HEK293T (cell line): ENCODE data around the gene XPR1.

Experiments
- ARNT ChIP-seq: fragments of 450-650 bp; IDR thresholded peaks from 2 replicates; pipeline ENCODE4 v1.6.1; 2017; ENCODE audit warnings: mild to moderate bottlenecking
- BHLHE40 ChIP-seq: fragments of 450-650 bp; IDR thresholded peaks from 2 replicates; pipeline ENCODE4 v1.6.1; 2016; ENCODE audit warnings: mild to moderate bottlenecking, moderate library complexity, borderline replicate concordance
- CTBP1 ChIP-seq: fragments of 450-650 bp; IDR thresholded peaks from 2 replicates; pipeline ENCODE4 v1.6.1; 2016; ENCODE audit warnings: borderline replicate concordance
- FOXA1 ChIP-seq: fragments of 450-650 bp; IDR thresholded peaks from 2 replicates; pipeline ENCODE4 v1.6.1; 2016; ENCODE audit warnings: mild to moderate bottlenecking
- FOXK2 ChIP-seq: fragments of 450-650 bp; IDR thresholded peaks from 2 replicates; pipeline ENCODE4 v1.6.1; 2016; ENCODE audit warnings: mild to moderate bottlenecking
- FOXM1 ChIP-seq: fragments of 450-650 bp; IDR thresholded peaks from 2 replicates; pipeline ENCODE4 v1.6.1; 2017; ENCODE audit warnings: mild to moderate bottlenecking, borderline replicate concordance
- HDGF ChIP-seq: fragments of 450-650 bp; IDR thresholded peaks from 2 replicates; pipeline ENCODE4 v1.6.1; 2017; ENCODE audit warnings: antibody characterized with exemption, borderline replicate concordance
- LEF1 ChIP-seq: fragments of 450-650 bp; IDR thresholded peaks from 2 replicates; pipeline ENCODE4 v1.6.1; 2017; ENCODE audit warnings: mild to moderate bottlenecking, borderline replicate concordance
- NFRKB ChIP-seq: fragments of 450-650 bp; IDR thresholded peaks from 2 replicates; pipeline ENCODE4 v1.6.1; 2016; ENCODE audit warnings: mild to moderate bottlenecking, moderate library complexity
- PKNOX1 ChIP-seq: fragments of 450-650 bp; IDR thresholded peaks from 2 replicates; pipeline ENCODE4 v1.6.1; 2016
- SP1 ChIP-seq: fragments of 450-650 bp; IDR thresholded peaks from 2 replicates; pipeline ENCODE4 v1.6.1; 2017
- ZNF384 ChIP-seq: fragments of 450-650 bp; IDR thresholded peaks from 2 replicates; pipeline ENCODE4 v1.6.1; 2016

- TF ChIP-seq CTBP1 (no peak), FOXK2 (no peak), HDGF (no peak), FOXA1 (no peak), FOXM1 (no peak), SP1 (no peak), ZNF384 (no peak), PKNOX1 (no peak), BHLHE40 (no peak), LEF1 (no peak), NFRKB (no peak), ARNT (no peak)
Measured at GRCh38 chr1:180912211-180912800, 280.5 kb downstream of the XPR1 start.
